NOMO-1 (cell line): Measurements from ENCODE around the gene IFNLR1.
A peak's percentile ranks its signal among the peaks of the same experiment; 100 is the strongest.

Source experiments
- DNase-seq, 2 experiments: peaks; one replicate each; lab custom pipeline; 2025; ENCODE audit not compliant: unreplicated experiment in 2 of 2; lab: John Stamatoyannopoulos, UW

The IFNLR1 gene

GRCh38 chr1:24178407-24178806 lies 8.7 kb downstream of the IFNLR1 start:
- no peak for DNase-seq

- no peak for DNase-seq
These were observed 9.9 kb downstream of the IFNLR1 start for GRCh38 chr1:24177161-24177560.

- no peak for DNase-seq
These were observed 11.9 kb downstream of the IFNLR1 start for GRCh38 chr1:24175033-24175755.

DNA sequence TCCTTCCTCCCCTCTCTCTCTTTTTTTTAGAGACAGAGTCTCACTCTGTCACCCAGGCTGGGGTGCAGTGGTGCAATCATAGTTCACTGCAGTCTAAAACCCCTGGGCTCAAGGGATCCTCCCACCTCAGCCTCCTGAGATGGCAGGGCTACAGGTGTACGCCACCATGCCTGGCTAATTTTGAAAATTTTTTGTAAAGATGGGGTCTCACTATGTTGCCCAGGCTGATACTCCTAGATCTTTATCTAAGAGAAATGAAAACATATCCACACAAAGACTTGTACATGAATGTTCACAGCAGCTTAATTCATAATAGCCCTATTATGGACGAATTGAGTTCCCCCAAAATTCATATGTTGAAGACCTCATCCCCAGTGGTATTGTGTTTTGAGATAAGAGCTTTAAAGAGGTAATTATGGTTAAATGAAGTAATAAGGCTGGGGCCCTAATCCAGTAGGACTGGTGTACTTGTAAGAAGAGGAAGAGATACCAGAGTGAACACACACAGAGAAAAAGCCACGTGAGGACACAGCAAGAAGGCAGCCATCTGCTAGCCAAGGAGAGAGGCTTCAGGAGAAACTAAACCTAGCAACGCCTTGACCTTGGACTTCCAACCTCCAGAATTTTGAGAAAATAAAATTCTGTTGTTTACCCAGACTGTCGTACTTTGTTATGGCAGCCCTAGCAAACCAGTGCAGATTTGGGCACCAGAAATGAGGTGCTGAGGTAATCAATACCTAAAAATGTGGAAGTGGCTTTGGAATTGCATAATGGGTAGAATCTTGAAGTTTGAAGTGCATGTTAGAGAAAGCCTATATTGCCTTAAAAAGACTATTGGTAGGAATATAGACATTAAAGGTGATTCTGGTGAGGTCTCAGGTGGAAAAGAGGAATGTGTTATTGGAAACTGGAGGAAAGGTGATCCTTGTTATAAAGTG lies 13.2 kb downstream of the IFNLR1 start:
- DNase-seq, result peak; percentile 59 to 90

DNA sequence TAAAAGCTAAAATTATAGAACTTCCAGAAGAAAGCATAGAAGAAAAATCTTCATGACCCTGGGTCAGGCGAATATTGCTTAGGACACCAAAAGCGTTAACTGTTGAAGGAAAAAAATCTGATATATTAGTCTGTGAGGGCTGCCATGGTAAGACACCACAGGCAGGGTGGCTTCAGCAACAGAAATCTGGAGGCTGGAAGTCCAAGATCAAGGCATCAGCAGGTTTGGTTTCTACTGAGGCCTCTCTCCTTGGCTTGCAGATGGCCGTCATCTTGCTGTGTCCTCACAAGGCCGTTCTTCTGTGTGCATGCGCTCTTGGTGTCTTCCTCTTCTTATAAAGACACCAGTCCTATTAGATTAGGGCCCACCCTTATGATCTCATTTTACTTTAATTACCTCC lies 14.5 kb downstream of the IFNLR1 start:
- no peak for DNase-seq

DNA sequence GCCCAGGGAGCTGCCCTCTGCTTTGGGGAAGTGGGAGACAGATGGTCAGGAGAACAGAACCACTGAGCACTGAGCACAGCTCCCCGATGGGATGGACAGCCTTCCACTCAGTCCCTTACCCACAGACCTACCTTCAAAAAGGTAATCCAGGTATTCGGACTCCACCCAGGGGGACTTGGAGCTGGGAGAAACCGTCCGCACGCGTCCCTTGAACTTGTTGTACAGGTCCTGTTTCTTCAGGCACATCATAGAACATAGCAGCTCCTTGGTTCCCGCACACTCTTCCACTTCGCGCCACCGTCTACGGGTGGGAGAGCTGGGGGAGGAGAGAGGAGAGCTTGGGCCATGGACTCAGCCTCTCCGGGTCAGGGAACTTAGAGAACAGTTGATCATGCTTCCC lies 17.8 kb downstream of the IFNLR1 start:
- DNase-seq, result no peak

DNA sequence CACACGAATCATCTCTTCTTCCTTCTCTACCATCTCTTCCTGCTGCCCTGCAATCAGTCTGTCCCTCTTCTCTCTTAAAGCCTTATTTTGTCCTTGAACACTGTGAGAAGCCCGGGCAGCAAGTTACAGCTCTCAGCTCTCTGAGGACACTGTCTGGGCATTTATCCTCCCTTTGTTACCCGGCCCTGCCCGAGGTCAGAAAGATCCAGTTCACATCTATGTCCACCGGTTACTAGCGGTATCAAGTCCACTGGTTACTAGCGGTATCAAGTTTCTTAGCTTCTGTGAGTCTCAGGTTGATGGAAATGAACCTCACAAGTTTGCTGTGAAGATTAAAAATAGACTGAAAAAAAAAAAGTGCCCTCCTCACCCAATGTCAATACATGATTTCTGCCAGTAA lies 18.8 kb downstream of the IFNLR1 start:
- DNase-seq, result no peak

GRCh38 chr1:24167008-24167407 lies 20.1 kb downstream of the IFNLR1 start:
- DNase-seq, result no peak

GRCh38 chr1:24165500-24165899 lies 21.6 kb downstream of the IFNLR1 start:
- DNase-seq, result no peak

DNA sequence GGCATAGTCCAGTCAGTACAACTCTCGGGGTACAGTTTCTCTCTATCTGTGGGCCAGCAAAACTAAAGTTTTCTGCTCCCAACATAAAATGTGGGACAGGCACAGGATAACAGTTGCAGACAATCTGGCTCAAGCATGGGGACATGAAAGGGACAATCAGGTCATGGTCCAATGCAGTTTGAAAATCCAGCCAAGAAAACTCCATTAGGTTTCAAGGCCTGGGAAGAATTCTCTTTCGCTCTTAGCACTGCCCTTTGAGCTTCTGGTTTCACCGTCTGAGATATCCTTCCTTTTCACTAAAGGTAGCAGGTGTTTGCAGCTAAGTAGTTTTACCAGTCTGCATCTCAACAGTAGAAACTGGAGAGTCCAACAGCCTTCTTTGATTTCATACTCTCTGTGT lies 23.1 kb downstream of the IFNLR1 start:
- no peak for DNase-seq

- no peak for DNase-seq
These were observed 24.9 kb downstream of the IFNLR1 start for GRCh38 chr1:24162201-24162600.

DNA sequence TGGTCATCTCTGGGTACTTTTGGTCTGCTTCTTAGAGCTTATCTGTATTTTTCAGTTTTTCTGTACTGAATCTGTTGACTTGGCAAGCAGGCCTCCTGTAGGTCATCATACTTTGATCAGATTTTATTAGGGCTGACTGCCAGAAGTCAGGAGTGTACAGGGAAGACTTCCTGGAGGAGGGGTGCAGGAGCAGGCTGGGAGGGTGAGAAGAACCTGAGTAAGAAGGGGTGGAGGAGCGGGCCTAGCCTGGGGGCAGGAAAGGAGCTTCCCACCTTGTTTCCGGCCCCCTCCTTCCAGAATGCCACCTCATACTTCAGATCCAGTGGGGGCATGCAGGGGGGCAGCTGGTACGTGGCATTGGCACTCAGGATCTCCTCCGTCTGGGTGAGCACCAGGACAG lies 25.8 kb downstream of the IFNLR1 start:
- DNase-seq, result no peak

- no peak for DNase-seq
These were observed 27.7 kb downstream of the IFNLR1 start for GRCh38 chr1:24159366-24159765.

DNA sequence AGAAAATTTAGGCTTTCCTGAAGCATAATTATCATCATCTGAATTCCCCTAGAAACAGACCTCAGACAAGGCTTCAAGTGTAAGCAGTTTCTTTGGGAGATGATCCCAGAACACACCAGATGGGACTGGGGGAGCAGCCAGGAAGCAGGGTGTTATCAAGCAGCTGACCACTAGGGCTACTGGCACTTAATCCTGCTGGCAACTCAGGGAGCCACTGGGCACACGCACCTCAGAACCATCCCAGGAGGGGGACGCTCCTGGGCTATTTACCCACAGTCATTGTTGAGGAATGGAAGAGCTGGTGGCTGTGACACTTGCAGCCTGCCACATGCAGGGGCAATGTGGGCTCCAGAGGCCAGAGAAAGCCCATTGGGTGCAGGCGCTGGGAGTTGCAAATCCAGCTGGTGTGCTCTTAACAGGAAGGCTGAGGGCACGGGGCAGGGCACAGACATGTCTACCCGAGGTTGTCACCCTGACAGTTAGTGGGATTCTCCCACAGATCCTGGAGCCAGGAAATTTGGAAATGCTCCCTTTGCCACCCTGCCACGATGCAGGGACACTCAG lies 29.1 kb downstream of the IFNLR1 start:
- no peak for DNase-seq

GRCh38 chr1:24156542-24157260 lies 30.4 kb downstream of the IFNLR1 start:
- no peak for DNase-seq

DNA sequence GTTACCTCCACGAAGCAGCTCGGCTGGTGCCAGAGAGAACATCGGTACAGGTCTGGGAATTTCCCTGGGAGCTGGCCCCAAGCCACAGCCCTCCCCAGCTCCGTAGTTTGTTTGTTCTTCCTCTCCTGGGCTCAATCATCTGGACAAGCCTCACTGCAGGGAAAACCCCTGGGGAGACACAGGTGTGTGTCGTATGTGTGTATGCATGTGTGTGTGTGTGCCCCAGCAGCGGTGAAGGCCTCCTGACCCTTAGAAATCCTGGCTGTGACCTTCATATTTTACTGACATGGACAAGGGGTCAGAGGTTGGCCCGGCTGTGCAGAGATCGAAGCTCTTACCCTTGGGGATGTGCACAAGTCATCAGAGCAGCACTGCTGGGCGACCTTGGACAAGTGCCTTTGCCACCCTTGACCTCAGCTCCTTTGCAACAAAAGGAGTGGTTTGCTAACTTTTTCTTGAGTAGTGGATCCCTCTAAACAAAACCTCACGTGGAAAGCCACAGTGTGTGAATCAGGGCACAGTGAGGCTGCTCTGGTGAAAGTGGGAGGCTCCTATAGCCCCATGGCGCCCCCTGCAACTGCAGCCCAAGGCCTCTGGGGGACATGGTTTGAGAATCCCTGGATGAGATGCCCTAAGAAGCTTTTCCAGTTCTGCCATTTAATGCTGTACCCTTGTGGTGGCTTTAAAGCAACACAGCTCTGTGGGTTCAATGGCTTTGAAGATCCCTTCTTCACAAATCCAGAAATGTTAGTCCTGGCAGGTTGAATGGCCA lies 31.9 kb downstream of the IFNLR1 start:
- no peak for DNase-seq

- DNase-seq, result no peak
These were observed 32.9 kb downstream of the IFNLR1 start for GRCh38 chr1:24154215-24154614.

DNA sequence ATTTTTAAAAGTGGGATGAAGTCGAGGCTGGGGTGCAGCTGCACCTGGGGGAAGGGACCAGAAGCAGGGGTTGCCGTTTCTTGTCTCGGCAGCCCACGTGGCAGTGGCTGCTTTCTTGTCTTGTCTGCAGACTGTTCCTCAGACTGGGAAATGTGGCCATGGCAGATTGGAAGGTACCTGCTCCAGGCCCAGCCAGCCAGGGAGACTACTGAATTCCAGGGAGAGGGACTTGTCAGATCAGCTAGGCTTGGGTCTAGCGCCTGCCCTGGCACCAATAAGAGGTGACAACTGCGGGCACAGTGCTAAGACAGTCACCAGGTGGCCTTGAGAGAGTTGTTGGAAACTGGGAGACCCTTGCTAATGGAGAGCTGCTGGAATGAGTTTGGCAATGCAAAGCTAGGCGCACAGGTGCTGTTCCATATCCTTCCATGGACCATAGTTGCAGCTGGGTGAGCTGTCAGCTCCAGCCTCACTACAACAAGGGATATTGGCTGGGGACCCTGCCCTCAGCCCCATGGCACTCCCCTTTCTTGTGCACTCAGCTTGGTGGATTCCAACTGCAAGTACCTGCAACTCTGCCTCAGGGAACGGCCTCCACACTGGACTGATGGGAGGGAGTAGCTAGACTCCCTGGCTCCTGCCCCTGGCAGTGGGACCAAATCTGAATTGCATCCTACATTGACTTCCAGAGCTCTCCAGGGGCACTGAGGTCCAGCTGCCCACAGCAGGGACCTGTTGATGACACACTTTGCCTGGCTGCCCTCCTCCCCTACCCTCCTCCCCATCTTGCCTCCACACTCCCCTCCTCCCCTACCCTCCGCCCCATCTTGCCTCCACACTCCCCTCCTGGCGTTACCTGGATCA lies 34.2 kb downstream of the IFNLR1 start:
- no peak for DNase-seq

- no peak for DNase-seq
These were observed 35.9 kb downstream of the IFNLR1 start for GRCh38 chr1:24151175-24151533.
